Cardiac muscle cell (in vitro differentiated cells and primary cell): ENCODE data around the gene CLEC3A. TPM values are rescaled to one million over a fixed set of nuclear protein-coding genes. Genes with fewer than 3 reads are reported as not detected.

ENCODE experiments used
- DNase-seq, 2 donors: peaks; one replicate each; pipeline versions ENCODE4 v3.0.0 to v3.0.0-alpha.2; 2010 to 2017; ENCODE audit warnings: low read depth in 1 of 2, low spot score in 1 of 2
- H3K27ac ChIP-seq: fragments of 200-600 bp; sonication (generic); 2 replicates; pipeline ENCODE4 v1.5.1; 2016
- H3K27me3 ChIP-seq: fragments of 200-600 bp; sonication (generic); 2 replicates; pipeline ENCODE4 v1.6.0; 2016; ENCODE audit warnings: control low read depth
- H3K36me3 ChIP-seq: fragments of 200-600 bp; sonication (generic); 2 replicates; pipeline ENCODE4 v1.5.1; 2016; ENCODE audit warnings: control low read depth
- H3K4me1 ChIP-seq: fragments of 200-600 bp; sonication (generic); 2 replicates; pipeline ENCODE4 v1.8.1; 2017; ENCODE audit warnings: low read depth, mild to moderate bottlenecking, mixed run types
- H3K4me3 ChIP-seq: fragments of 200-600 bp; sonication (generic); 2 replicates; pipeline ENCODE4 v1.5.1; 2016; ENCODE audit warnings: mild to moderate bottlenecking
- H3K9me3 ChIP-seq: fragments of 200-600 bp; sonication (generic); 2 replicates; pipeline ENCODE4 v1.5.1; 2017; ENCODE audit warnings: low read depth, mild to moderate bottlenecking, control low read depth
- polyA plus RNA-seq: library from polyadenylated mRNA; unstranded; fragments of >200 nt; fragmentation: Nextera tagmentation; extraction: Ambion mirVana; gene quantifications from 2 replicates; pipeline ENCODE4 v1.2.1, GENCODE V29; 2016
- total RNA-seq: library from RNA; depleted of rRNA; stranded (reverse); fragments of >200 nt; gene quantifications from 2 replicates; pipeline ENCODE4 v1.2.3, GENCODE V29; 2016
- TF ChIP-seq, protein P1 (sequence below): IDR thresholded peaks from 2 replicates; pipeline ENCODE4 v1.5.1; 2012; ENCODE audit warnings: low read depth, mild to moderate bottlenecking, low read length

Gene CLEC3A
- total and polyA plus RNA-seq, 2 experiments from 2014 or later, result not detected

DNA sequence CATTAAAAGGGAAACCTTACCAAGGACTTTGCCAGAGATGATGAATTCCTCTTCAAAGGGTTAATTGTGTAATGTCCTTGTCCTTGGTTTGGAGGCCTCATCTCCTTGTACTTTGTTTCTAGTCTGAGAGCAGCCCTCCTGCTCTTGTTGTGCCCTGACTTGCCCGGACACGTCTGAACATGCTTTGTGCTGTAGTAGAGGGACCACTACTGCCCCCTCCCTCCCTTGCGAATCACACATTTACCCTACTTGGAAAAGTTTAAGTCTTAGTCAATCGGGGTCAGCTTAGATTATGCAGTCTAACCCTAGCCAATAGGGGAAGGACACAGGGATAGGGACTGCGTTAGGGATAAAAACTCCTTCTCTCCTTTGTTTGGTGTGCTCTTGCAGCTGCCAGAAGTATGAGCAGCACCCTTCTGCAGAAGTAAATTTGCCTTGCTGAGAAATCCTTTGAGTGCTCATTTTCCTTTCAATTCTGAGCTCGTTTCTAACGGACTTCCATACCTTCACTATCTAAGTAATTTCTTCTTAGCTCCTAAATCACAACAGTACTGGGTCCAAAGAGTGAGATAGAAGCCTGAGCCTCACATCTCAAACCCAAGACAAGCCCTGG is 26.4 kb upstream of the CLEC3A start:
- Histone ChIP-seq H3K4me3 (no peak overlapping the region), H3K27ac (no peak overlapping the region), H3K27me3 (no peaks in the 10 kb centered on the region), H3K4me1 (no peaks in the 10 kb centered on the region), H3K36me3 (no peaks in the 10 kb centered on the region), H3K9me3 (no peaks in the 10 kb centered on the region)
- no peak for DNase-seq
- TF ChIP-seq, protein P1, sequence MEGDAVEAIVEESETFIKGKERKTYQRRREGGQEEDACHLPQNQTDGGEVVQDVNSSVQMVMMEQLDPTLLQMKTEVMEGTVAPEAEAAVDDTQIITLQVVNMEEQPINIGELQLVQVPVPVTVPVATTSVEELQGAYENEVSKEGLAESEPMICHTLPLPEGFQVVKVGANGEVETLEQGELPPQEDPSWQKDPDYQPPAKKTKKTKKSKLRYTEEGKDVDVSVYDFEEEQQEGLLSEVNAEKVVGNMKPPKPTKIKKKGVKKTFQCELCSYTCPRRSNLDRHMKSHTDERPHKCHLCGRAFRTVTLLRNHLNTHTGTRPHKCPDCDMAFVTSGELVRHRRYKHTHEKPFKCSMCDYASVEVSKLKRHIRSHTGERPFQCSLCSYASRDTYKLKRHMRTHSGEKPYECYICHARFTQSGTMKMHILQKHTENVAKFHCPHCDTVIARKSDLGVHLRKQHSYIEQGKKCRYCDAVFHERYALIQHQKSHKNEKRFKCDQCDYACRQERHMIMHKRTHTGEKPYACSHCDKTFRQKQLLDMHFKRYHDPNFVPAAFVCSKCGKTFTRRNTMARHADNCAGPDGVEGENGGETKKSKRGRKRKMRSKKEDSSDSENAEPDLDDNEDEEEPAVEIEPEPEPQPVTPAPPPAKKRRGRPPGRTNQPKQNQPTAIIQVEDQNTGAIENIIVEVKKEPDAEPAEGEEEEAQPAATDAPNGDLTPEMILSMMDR, result no peak

- no peak for DNase-seq
- Histone ChIP-seq H3K27me3 (no peaks in the 10 kb centered on the region), H3K9me3 (no peaks in the 10 kb centered on the region), H3K4me1 (no peaks in the 10 kb centered on the region), H3K4me3 (no peak overlapping the region), H3K36me3 (no peaks in the 10 kb centered on the region), H3K27ac (no peak overlapping the region)
- TF ChIP-seq, protein P1, result no peak
Measured at GRCh38 chr16:77998350-77999023, 23.9 kb upstream of the CLEC3A start.

GRCh38 chr16:78001451-78002025 is 20.8 kb upstream of the CLEC3A start:
- no peak for DNase-seq
- no peaks in the 10 kb centered on the region for H3K27me3 ChIP-seq
- no peaks in the 10 kb centered on the region for H3K36me3 ChIP-seq
- no peaks in the 10 kb centered on the region for H3K4me1 ChIP-seq
- no peak overlapping the region for H3K27ac ChIP-seq
- H3K9me3 ChIP-seq, result no peaks in the 10 kb centered on the region
- TF ChIP-seq, protein P1, result no peak
- no peak overlapping the region for H3K4me3 ChIP-seq

GRCh38 chr16:78002915-78003538 is 19.3 kb upstream of the CLEC3A start:
- DNase-seq, result peak; percentile 85 to 88
- Histone ChIP-seq H3K36me3 (no peaks in the 10 kb centered on the region), H3K27ac (no peak overlapping the region)

GRCh38 chr16:78004517-78004916 is 17.8 kb upstream of the CLEC3A start:
- Histone ChIP-seq H3K9me3 (no peaks in the 10 kb centered on the region), H3K36me3 (no peaks in the 10 kb centered on the region), H3K4me3 (no peak overlapping the region), H3K4me1 (no peaks in the 10 kb centered on the region), H3K27ac (no peak overlapping the region), H3K27me3 (no peaks in the 10 kb centered on the region)
- TF ChIP-seq, protein P1, result no peak
- no peak for DNase-seq

More at GRCh38 chr16:78002915-78003538, 19.3 kb upstream of the CLEC3A start:
- H3K27me3 ChIP-seq, result no peaks in the 10 kb centered on the region
- TF ChIP-seq, protein P1, result peak; percentile 85
- no peak overlapping the region for H3K4me3 ChIP-seq
- no peaks in the 10 kb centered on the region for H3K4me1 ChIP-seq
- H3K9me3 ChIP-seq, result no peaks in the 10 kb centered on the region
